Left renal cortex interstitium (tissue), 4 donors: ENCODE measurements around the gene TUBB3. TPM values are rescaled to one million over a fixed set of nuclear protein-coding genes. Genes with fewer than 3 reads are reported as not detected.
"Not testable (repeated sequence)": the region's sequence is repeated elsewhere in the genome, so short reads cannot be mapped to it uniquely, and the experiment has no call there.

Experiments
- DNase-seq, 4 donors: peaks; one replicate each; pipeline ENCODE4 v3.0.0-alpha.2; 2013; ENCODE audit warnings: low read depth in 4 of 4, low spot score in 2 of 4, missing footprints in 1 of 4
- polyA plus RNA-seq, 4 donors: library from polyadenylated mRNA; unstranded; fragments of 120-200 nt; gene quantifications; one replicate each; pipeline ENCODE4 v1.2.1, GENCODE V29; 2013; ENCODE audit not compliant: insufficient read length in 4 of 4

Gene TUBB3
- polyA plus RNA-seq, 4 donors: 9.0 to 13.7 (median 13.6) TPM

DNA sequence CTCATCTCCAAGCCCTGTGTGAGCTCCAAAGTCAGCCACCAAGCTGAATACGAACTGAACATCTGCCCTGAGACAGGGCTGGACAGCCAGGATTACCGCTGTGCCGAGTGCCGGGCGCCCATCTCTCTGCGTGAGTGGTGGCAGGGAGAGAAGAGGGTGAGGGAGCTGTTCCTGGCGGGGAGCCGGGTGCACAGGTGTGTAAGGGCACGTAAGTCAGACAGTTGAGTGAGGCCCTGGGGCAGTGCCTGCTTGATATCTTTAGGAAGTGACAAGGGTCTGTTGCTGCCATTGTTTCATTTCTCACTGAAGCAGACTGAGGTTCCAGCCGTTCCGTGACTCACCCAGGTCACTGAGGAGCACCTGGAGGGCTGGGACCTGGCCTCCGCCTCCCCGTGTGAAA is 37.8 kb downstream of the TUBB3 start:
- no peak for DNase-seq

DNA sequence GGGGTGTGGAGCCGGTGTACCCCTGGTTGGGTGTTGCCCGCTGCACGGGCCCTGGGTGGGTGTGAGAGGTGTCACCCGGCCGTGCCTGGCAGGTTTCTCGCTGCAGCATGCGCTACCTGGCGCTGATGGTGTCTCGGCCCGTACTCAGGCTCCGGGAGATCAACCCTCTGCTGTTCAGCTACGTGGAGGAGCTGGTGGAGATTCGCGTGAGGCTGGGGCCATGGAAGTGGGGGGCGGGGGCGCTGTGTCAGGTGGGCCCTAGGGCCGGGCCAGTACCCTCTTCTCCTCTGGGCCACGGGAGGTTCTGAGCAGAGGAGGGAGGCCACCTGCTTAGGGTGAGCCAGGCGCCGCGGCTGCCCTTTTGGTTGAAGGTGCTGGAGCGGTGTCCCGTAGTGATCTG is 38.8 kb downstream of the TUBB3 start:
- DNase-seq: no peak

DNA sequence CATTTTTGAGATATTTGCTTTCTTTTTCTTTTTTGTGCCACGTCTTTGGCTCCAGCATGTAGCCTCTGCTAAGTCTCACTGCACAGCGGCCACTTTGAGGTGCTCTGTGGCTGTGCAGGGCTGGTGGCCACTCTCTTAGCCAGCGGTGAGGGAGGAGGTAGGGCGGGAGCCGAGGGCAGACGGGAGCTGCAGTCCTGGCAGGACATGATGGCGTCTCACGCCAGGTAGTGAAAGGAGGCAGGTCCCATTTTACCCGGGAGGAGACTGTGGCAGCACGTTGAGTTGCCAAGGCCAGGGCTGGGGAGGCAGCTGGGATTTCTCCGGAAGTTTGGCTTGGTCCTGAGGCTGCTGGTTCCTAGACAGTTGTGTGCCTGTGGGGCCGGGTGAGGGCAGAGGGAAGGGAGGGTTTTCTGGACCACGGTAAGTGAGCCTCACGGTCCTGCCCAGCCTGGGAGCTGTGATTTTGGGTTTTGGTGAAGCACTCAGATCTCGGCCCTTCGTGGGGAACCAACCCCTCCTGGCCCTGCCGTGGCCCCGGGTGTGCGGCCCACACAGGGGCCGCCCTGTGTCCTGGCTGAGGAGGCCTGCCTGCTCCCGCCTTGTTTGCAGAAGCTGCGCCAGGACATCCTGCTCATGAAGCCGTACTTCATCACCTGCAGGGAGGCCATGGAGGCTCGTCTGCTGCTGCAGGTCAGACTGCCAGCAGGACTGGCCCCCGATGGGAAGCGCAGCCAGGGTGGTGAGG is 39.8 kb downstream of the TUBB3 start:
- DNase-seq: no peak

DNA sequence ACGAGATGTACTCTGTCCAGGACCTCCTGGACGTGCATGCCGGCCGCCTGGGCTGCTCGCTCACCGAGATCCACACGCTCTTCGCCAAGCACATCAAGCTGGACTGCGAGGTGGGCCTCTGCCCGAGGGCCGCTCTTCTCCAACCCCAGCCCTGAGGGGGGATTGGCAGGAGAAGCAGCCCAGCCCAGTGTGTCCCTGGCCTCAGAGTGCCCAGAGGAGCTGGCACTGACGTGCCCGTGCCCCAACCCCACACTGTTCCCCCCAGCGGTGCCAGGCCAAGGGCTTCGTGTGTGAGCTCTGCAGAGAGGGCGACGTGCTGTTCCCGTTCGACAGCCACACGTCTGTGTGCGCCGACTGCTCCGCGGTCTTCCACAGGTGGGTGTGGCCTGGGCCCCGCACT is 41.1 kb downstream of the TUBB3 start:
- no peak for DNase-seq

DNA sequence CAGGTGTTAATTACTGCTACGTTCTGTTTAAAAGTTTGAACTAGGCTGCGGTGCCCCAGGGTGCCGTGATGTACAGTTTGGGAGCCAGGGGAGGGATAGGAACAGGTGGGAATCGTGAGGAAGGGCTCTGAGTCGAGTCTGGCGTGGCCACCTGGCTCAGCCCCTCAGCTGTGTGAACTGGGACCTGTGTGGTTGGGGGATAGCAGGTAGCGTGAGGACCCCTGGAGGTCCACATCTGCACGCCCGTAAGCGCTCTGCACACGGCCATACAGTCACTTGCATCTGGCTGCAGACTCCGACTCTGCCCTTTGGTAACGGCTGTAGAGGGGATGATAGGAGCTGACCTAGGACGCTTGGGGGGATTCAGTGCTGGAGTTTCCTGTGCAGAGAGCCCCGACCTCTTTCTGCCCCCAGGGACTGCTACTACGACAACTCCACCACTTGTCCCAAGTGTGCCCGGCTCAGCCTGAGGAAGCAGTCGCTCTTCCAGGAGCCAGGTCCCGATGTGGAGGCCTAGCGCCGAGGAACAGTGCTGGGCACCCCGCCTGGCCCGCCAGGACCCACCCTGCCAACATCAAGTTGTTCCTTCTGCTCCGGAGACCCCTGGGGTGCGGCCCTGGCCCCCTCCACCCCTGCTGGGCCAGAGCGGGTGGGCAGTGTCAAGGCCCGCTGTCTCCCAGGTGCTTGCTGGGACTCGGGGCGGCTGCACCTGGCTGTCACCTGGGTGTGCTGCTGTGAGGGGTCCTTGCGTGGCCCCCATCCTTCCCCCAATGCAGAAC is 42.5 kb downstream of the TUBB3 start:
- DNase-seq: no peak

- no peak for DNase-seq
These were observed 43.6 kb downstream of the TUBB3 start for GRCh38 chr16:89966756-89967155.

GRCh38 chr16:89967436-89967835 is 44.3 kb downstream of the TUBB3 start:
- DNase-seq: not testable (repeated sequence)

DNA sequence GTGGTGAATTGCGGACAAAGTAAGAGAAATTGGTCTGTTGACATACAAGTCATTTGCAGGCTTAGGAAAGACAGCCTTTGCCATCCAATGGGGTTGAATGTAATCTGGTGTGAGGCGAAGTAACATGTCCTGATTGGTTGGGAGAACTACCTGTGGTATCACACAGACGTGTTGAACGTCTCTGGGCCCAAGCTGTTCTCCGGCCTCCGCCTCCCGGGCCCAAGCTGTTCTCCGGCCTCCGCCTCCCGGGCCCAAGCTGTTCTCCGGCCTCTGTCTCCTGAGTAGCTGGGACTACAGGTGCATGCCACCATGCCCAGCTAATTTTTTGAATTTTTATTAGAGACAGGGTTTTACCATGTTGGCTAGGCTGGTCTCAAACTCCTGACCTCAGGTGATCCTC is 44.9 kb downstream of the TUBB3 start:
- DNase-seq: not testable (repeated sequence)

DNA sequence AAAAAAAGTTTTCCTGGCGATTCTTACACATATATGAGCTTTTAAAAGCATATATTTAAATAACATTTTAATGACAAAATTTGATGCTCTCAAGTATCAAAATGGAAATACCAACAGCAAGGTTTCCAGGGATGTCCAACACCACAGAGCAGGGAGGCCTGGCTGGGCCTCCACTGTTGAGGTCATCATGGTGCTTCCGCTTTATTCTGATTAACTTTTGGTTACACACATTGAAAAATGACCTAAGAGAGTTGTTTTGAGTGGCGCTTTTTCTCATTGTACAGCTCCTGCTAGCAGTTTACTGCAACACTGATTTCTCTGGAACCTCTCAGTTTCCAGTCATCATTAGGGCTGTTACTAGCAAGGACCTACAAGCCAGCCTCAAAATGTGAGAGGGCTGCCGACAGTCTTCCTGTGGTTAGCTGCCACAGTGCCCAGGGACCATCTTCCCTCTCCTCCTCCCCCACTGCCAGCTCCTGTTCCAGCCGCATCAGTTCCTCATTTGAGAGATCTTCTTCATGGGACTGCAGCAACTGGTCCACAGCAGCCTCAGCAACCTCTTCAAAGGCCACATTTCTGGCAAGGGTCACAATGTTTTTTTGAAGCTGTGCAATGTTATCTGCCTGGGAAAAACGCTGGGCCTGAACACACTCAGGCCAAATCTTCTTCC is 46.7 kb downstream of the TUBB3 start:
- no peak for DNase-seq

- DNase-seq: no peak
These were observed 48.5 kb downstream of the TUBB3 start for GRCh38 chr16:89971495-89972243.

DNA sequence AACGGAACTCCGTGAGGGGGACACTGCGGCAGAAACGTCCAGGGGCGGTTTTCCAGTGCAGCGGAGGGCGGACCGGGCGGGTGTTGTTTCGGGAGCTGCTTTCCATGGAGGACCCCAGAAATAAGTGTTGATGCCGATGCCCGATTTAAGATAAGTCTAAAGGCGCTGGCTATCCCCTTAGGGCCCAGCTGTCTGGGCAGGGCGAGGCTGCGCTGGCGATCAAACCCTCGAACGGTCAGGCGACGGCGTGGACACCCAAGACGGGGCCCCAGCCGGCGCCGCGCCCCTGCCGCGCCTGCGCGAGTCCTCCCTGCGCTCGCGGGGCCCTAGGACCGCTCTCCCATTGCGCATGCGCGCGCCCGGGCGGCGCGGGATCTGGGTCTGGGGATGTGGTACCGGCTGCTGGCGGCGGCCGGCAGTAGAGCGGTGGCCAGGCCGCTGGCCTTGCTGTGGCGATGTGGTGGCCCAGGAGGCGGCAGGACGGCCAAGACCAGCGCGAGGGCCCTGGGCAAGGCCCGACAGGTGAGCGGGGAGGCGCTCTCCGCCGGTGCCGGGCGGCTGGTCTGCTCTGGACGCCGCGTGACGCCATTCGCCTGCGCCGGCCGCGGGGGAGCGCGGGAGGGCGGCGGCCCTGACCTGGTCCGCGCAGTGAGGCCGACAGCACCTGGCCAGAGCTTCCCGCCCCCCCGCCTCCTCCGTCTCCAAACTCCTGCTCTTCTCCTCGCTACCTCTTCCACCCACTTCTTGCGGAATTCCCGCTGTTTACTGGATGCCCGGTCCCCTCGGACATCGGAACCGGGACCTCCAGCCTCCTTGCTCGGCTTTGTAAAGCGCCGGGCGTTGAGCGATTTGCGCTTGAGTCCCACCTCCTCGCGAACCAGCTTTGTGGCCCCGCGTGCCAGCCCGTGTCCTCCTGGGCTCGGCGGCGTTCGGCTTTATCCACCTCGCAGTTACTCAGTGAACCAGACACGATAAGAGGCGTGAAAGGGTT is 49.4 kb downstream of the TUBB3 start:
- DNase-seq: peak; percentile 77 to 91 (median 86)

DNA sequence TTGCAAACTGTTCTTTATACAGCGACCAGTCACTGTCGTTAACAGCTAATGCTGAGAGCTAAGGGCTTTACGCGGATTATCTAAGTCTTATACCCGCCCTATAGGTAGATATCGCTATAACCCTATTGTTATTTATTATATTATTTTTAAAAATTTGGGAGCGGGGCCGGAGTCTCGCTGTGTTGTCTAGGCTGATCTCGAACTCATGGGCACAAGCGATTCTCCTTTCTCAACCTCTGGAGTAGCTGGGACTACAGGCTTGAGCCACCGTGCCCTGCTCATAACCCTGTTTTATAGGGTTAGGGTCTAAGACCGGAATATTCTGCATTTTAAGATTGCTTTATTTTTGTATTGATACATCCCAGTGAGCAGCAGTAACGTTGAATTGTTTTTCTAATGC is 50.1 kb downstream of the TUBB3 start:
- DNase-seq: no peak

DNA sequence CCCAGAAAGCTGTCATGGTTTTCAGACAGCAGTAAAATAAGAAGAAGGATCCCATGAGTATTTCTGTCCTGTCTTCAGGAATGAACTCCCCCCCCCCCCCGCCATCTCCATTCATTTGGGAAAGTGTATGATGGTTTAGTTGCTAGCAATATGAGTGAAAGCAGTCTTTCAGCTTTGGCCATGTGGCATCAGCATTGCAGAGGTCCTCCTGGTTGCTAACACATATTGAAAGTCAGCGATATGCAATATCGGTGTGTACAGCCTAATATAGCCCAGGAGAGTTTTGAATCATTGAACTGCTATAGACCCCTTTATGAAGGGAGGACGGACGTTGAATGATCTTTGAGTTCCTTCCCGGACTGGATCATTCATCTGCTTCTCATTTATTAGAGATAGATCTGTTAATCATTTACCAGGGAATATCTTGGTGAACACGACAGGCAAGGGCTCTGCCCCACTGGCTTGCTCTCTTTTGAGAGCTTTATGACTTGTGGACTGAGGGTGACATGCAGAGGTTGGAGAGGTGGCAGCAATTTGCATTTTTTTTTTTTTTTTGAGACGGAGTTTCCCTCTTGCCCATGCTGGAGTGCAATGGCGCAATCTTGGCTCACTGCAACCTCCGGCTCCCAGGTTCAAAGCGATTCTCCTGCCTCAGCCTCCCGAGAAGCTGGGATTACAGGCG is 50.7 kb downstream of the TUBB3 start:
- no peak for DNase-seq

GRCh38 chr16:89974870-89975269 is 51.7 kb downstream of the TUBB3 start:
- DNase-seq: no peak

- no peak for DNase-seq
These were observed 58.3 kb downstream of the TUBB3 start for GRCh38 chr16:89981414-89981813.

GRCh38 chr16:89982318-89982717 is 59.2 kb downstream of the TUBB3 start:
- no peak for DNase-seq

DNA sequence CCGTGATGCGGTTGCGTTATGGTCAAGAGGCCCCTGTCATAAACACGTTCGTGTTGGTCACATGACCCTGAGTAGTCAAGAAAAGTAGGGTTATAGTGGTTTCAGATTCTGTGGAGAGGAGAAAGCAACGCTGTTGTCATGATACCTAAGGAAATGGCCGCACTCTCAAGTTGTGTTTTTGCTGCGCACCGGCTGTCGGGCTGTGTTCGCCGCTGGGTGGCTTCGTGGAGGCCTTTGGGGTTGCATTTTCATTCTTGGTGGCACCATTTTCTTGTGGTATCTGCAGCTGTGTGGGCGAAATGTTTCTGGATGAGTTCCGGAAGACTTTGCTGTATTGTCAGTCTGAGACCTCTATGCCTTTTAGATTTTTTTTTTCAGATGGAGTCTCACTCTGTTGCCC is 60.4 kb downstream of the TUBB3 start:
- no peak for DNase-seq

GRCh38 chr16:89984216-89984615 is 61.1 kb downstream of the TUBB3 start:
- no peak for DNase-seq

DNA sequence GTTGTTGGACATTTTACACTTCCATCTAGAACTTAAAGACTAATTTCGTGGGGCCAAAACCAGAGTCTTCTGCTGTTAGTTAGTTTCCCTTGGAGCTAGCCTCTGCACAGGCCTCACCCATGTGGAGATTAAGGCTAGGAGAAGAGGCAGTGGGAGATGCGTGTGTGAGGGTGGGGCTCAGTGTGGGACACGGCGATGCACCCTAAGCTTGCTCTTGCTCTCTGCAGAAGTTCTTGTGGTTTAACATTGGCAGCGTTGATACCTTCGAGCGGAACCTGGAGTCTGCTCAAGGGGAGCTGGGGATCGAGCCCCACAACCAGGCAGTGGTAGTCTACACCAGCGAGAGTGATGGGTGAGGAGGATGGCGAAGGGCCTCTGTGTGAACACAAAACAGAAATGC is 62.1 kb downstream of the TUBB3 start:
- no peak for DNase-seq
